ENCODE results near the gene CTU1.

CTU1 gene

DNA sequence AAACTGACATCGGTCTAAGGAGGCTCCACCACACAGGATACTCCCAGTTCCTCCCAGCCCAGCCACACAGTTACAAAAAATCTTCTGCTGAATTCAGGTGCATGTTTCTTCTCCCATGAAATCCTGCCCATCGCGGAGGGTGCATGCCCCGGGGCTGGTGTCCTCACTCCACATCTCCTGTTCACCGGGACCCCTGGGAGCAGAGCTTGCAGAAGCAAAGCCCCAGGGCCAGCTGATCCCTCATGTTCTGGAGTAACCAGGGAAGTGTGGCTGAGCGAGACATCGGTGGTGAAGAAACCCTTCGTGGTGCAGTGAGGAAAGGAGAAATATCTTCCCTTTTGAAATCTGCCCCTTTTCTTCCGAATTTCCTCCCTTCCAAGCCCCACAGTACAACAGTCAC is 15.6 kb upstream of the CTU1 start:
- no peak for TF ChIP-seq ZFX (IDR thresholded peaks at IDR 0.05; ENCODE audit: borderline replicate concordance)
- TF ChIP-seq, protein P1, sequence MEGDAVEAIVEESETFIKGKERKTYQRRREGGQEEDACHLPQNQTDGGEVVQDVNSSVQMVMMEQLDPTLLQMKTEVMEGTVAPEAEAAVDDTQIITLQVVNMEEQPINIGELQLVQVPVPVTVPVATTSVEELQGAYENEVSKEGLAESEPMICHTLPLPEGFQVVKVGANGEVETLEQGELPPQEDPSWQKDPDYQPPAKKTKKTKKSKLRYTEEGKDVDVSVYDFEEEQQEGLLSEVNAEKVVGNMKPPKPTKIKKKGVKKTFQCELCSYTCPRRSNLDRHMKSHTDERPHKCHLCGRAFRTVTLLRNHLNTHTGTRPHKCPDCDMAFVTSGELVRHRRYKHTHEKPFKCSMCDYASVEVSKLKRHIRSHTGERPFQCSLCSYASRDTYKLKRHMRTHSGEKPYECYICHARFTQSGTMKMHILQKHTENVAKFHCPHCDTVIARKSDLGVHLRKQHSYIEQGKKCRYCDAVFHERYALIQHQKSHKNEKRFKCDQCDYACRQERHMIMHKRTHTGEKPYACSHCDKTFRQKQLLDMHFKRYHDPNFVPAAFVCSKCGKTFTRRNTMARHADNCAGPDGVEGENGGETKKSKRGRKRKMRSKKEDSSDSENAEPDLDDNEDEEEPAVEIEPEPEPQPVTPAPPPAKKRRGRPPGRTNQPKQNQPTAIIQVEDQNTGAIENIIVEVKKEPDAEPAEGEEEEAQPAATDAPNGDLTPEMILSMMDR (IDR thresholded peaks at IDR 0.05) = no peak
- H3K27ac ChIP-seq = no peak overlapping the region

DNA sequence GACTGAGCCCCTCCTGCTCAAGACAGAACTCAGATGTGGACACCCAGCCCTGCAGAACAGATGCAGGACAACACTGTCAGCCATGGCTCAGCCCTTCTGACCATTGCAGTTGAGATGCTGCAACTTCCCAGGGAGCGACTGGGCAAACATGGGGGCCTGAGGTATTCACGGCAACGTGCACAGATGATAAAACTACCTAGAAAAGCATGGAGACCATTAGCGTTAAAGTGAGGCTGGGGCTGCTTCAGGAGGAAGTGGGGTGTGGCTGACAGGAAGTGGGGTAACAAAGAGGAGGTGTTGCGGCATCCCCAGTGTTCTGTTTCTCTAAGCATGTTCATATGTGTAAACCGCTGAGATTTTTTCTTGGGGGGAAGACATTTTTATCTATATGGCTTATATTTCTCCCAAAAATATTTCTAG is 15.2 kb upstream of the CTU1 start:
- TF ChIP-seq, protein P1 (IDR thresholded peaks at IDR 0.05) = no peak
- no peak for TF ChIP-seq ZFX (IDR thresholded peaks at IDR 0.05; ENCODE audit: borderline replicate concordance)
- no peak overlapping the region for H3K27ac ChIP-seq

DNA sequence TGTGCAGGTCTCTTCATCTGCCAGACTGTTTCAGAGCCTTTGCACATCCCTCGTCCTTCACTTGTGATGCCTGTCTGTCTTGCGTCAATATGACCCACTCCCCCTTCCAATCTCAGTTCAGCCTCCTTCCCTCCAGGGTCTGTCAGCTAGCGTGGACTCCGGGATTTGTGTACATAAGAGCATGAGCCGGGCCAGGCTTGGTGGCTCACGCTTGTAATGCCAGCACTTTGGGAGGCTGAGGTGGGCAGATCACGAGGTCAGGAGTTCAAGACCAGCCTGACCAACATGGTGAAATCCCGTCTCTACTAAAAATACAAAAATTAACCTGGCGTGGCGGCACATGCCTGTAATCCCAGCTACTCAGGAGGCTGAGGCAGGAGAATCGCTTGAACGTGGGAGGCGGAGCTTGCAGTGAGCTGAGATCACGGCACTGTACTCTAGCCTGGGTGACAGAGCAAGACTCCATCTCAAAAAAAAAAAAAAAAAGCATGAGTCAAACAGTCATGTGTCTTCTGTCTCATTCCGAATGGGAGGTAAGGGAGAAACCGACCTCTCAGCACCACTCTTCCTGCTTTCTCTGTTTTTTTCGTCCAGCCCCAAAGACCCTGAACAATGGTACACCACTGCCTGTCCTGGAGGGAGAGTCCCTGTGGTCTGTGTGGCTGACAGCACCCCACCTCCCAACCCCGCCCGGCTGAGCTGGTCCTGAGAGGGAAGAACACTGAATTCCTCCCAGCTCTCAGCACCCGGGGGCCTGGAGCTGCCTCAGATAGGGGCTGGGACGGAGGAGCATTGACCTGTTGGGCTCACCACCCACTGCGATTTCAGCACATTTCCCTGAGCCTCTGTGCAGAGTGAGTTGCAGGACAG is 14.1 kb upstream of the CTU1 start:
- TF ChIP-seq, protein P1 (IDR thresholded peaks at IDR 0.05) = no peak
- TF ChIP-seq ZFX (IDR thresholded peaks at IDR 0.05; ENCODE audit: borderline replicate concordance) = no peak
- no peak overlapping the region for H3K27ac ChIP-seq

GRCh38 chr19:51121257-51121656 is 13.0 kb upstream of the CTU1 start:
- H3K27ac ChIP-seq = no peak overlapping the region
- TF ChIP-seq, protein P1 (IDR thresholded peaks at IDR 0.05) = no peak
- TF ChIP-seq ZFX (IDR thresholded peaks at IDR 0.05; ENCODE audit: borderline replicate concordance) = no peak

- H3K27ac ChIP-seq = no peak overlapping the region
- TF ChIP-seq, protein P1 (IDR thresholded peaks at IDR 0.05) = no peak
- no peak for TF ChIP-seq ZFX (IDR thresholded peaks at IDR 0.05; ENCODE audit: borderline replicate concordance)
Observed at GRCh38 chr19:51120160-51120559, 12.0 kb upstream of the CTU1 start.

DNA sequence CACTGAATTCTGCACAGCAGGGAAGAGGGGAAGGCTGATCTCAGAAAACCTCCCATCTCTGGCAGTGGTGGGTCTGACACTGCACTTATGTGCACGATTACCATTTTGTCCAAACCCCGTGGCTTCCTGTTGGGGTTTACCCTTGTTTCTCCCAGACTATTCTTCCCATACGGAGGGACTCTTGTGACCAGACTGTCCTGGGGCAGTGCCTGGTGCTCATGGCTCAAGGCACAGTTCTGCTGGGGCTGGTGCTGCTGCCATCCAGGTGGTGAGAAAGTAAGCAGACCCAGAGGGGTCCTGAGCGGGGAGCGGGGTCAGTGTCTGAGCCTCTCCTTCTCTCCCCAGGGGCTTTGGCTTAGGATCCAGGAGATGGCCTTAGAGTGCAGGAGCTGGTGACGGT is 11.4 kb upstream of the CTU1 start:
- TF ChIP-seq ZFX (IDR thresholded peaks at IDR 0.05; ENCODE audit: borderline replicate concordance) = no peak
- TF ChIP-seq, protein P1 (IDR thresholded peaks at IDR 0.05) = no peak
- H3K27ac ChIP-seq = no peak overlapping the region

- no peak overlapping the region for H3K27ac ChIP-seq
- TF ChIP-seq, protein P1 (IDR thresholded peaks at IDR 0.05) = no peak
- TF ChIP-seq ZFX (IDR thresholded peaks at IDR 0.05; ENCODE audit: borderline replicate concordance) = no peak
Observed at GRCh38 chr19:51119101-51119500, 10.9 kb upstream of the CTU1 start.
